T-helper 9 cell (primary cell): Measurements from ENCODE around the gene BEAN1.
"Not testable (repeated sequence)": the region's sequence is repeated elsewhere in the genome, so short reads cannot be mapped to it uniquely, and the experiment has no call there.

Source experiments
- DNase-seq: peaks from one replicate; pipeline ENCODE4 v3.0.0-alpha.2; 2020

BEAN1 gene

GRCh38 chr16:66442502-66443268 lies 15.6 kb downstream of the BEAN1 start:
- DNase-seq, result no peak

DNA sequence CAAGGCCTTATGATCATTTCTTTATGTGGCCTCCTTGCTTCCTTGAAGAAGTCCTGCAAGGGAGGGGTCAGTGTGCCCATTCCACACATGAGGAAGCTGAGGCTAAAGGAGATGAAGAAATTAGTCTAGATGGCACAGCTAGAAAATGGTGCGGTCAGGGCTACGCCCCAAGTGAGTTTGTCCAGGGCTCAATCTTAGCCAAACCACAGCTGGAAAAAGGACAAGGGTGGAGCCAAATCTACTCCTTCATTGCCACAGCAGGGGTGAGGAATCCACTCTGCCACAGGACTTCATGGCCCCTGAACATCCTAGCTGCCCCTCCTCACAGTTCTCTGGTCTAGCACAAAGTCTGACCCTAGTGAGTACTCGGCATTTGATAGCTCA lies 16.2 kb downstream of the BEAN1 start:
- no peak for DNase-seq

DNA sequence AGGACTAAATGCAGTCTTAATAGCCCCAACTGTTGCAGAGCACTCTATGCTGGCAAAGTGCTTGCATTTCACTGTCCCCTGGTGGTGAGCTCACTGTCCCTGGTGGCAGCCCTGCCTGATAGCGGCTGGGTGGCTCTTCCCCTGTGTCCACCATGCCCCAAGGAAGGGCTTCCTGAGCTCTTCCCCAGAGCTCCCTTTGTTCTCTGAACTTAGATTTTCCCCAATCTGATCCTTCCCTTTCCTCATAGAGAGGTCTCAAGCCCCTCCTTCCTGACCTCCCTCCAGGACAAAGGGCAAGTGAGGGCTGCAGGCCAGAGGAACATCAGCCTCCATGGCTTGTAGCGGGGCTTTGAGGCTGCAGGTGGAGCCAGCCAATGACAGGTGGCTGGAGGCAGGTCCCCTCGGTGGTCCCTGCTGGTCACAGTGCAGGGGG lies 17.0 kb downstream of the BEAN1 start:
- no peak for DNase-seq

GRCh38 chr16:66446737-66447136 lies 19.6 kb downstream of the BEAN1 start:
- no peak for DNase-seq

GRCh38 chr16:66447491-66447890 lies 20.4 kb downstream of the BEAN1 start:
- no peak for DNase-seq

DNA sequence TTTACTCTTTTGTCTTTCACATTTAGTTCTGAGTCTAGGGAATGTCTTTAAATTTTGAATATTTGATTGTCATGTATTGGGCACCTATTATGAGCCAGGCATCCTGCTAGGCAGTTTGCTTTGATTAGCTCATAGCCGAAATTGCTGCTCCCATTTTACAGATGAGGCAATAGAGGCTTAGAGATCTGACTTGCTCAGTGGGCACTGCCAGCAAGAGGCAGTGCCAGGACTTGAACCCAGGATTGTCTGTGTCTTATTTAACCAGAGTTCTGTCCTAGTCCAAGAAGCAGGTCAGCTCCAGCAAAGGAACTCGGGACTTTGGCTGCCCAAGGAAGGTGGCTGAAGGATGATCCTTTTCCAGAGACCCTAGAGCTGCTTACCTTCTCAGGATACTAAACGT lies 24.5 kb downstream of the BEAN1 start:
- DNase-seq, result no peak

DNA sequence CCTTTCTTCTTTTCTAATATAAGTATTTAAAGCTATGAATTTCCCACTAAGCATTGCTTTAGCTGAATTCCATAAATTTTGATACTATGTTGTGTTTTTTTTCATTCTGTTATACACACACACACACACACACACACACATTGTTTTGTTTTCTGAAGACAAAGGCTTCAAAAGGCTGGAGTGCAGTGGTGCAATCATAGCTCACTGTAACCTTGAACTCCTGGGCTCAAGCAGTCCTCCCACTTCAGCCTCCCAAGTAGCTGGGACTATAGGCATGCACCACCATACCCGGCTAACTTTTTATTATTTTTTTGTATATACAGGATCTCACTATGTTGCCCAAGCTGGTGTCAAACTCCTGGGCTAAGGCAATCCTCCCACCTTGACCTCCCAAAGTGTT lies 26.1 kb downstream of the BEAN1 start:
- DNase-seq, result not testable (repeated sequence)

- DNase-seq, result no peak
These were observed 27.7 kb downstream of the BEAN1 start for GRCh38 chr16:66454751-66455150.

GRCh38 chr16:66455970-66456369 lies 28.9 kb downstream of the BEAN1 start:
- DNase-seq, result no peak

DNA sequence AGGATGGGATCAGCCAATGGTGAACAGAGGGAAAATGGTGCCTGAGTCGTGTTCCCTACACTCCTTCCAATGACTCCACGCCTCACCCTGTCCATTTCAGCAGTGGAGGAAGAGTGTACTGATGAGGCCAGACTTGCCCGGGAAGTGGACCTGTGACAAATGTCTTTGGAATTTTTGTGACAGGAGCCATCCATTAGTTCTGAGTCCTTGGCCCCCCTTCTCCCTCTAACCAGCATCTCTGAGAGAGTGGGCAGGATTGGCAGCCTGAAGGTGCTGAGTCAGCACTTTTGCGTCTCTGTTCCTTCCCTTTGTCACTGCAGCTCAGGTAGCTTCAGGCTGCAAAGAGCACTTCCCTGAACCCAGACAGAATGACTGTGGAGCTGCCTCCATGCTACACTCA lies 30.8 kb downstream of the BEAN1 start:
- no peak for DNase-seq

DNA sequence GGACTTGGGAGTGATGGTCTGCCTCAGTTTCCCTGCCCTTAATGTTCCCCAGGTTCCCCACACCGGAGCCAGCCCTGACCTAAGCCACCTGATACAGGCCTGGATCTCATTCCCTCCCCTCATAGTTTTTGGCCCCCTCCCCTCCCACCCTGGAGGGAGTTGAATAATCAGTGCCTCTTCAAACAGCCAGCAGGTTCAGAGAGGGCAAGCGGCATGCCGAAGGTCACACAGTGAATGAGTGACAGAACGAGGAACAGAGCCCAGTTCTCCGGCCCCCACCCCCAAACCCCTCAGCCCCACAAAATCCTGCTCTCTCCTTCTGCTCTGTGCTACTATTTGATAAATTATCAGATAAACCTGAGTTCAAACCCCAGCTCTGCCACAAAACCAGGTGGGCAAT lies 31.2 kb downstream of the BEAN1 start:
- no peak for DNase-seq

DNA sequence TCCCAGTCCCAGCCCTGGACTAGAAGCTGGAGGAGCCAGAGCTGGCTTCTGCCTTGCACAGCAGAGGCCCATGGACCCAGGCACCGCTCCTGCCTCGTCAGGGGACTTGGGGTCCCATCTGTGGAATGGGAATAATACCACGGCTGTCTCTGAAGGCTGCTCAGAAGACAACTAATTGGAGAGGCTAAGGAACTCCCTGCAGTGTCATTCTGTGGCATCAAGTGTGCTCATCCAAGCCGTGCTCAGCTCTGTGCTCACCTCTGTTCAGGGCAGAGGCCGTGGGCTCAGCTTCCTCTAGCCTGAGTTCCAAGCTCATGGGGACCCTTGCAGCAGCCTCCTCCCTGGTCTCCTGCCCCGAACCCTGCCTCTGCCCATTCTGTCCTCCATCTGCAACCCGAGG lies 31.8 kb downstream of the BEAN1 start:
- DNase-seq, result no peak

GRCh38 chr16:66459878-66460277 lies 32.8 kb downstream of the BEAN1 start:
- no peak for DNase-seq

- no peak for DNase-seq
These were observed 33.6 kb downstream of the BEAN1 start for GRCh38 chr16:66460703-66461102.

DNA sequence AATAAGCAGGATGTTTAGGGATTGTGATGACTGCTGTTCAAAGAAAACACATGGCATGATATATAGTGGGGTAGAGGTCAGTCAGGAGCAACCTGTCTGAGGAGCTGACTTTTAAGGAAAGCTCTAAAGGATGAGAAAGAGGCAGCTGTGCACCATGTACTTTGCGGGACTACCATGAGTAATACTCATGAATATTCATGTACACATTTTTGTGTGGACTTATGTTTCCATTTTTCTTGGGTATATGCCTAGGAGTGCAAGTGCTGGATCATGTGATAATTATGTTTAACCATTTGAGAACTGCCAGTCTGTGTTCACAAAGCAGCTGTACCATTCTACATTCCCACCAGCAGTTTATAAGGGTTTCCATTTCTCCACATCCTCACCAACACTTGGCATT lies 35.8 kb downstream of the BEAN1 start:
- no peak for DNase-seq

GRCh38 chr16:66465946-66466345 lies 38.9 kb downstream of the BEAN1 start:
- not testable (repeated sequence) for DNase-seq

- not testable (repeated sequence) for DNase-seq
These were observed 39.5 kb downstream of the BEAN1 start for GRCh38 chr16:66466636-66467035.

GRCh38 chr16:66467611-66468010 lies 40.5 kb downstream of the BEAN1 start:
- no peak for DNase-seq

DNA sequence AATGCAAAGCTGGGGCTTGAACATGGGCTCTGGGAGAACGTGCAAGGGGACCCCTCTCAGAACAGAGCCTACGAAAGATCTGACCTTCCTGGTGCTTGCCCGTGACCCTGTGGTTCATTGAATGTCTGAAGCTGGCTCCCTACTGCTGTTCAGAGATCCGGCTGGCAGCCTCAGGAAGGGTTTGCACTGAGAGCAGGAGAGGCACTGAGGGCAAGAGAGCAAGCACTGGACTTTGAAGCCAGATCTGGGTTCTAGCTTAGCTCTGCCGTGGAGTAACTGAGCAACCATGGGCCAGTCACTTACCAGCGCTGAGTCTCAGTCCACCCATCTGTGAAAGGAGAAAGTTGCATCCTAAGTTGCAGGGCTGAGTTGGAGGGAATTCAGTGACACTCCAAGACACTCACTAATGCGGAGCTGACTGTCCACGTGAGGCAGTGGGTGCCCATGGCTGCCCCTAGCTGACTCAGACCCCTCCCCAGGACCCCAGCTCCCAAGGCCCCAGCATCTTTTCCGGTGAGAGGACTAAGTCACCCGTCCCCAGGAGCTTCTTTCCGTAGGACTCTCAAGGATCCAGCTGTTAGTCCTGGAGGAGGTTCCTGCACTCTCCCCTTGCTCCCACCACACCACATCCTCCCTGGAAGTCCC lies 41.3 kb downstream of the BEAN1 start:
- no peak for DNase-seq

GRCh38 chr16:66469291-66469946 lies 42.3 kb downstream of the BEAN1 start:
- no peak for DNase-seq

- no peak for DNase-seq
These were observed 43.0 kb downstream of the BEAN1 start for GRCh38 chr16:66469947-66470546.

DNA sequence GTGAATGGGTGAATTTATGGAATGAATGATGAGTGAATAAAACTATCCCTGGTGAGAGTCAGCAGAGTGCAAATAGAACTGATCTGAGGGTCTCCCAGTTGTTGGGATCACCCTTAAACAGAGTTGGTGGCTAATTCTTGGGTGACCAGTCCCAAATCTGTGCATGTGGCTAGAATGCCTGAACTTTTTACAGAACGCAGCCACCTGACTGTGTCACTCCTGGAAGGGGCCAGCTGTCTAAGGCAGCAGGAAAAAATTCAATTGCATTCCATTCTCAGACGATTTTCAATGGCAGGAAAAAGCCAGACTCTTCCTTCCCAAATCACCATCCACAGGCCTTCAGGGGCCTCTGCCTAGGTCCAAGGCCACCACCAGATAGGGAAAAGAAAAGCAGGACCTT lies 43.5 kb downstream of the BEAN1 start:
- no peak for DNase-seq

- DNase-seq, result no peak
These were observed 44.2 kb downstream of the BEAN1 start for GRCh38 chr16:66471264-66471663.
